GM12873 (cell line): ENCODE results near the gene E2F2.

ENCODE experiments used
- TF ChIP-seq, protein P1 (sequence below): IDR thresholded peaks from 2 replicates; pipeline ENCODE4 v1.5.1; 2012; ENCODE audit warnings: low read depth, mild to moderate bottlenecking, moderate library complexity, low read length, control low read depth; ENCODE audit not compliant: insufficient read depth; ENCODE audit errors: missing control alignments

The E2F2 gene

DNA sequence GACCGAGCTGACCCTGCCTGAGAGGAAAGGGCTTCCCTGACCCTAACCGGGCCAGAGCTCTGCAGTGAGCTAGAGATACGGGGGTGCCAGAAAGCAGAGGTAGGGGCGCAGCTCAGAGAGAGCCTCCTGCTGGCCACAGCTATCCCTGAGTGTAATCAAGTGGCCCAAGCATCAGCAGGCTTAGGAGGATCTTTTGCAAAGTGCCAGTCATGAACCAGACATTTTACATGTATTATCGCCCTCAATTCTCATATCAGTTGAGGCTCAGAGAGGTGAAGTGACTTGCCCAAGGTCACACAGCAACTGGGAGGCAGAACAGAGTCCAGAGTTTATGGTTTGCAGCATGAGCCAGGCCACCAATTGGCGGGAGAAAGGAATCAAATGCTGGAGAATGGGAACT, 35.3 kb upstream of the E2F2 start:
- TF ChIP-seq, protein P1, sequence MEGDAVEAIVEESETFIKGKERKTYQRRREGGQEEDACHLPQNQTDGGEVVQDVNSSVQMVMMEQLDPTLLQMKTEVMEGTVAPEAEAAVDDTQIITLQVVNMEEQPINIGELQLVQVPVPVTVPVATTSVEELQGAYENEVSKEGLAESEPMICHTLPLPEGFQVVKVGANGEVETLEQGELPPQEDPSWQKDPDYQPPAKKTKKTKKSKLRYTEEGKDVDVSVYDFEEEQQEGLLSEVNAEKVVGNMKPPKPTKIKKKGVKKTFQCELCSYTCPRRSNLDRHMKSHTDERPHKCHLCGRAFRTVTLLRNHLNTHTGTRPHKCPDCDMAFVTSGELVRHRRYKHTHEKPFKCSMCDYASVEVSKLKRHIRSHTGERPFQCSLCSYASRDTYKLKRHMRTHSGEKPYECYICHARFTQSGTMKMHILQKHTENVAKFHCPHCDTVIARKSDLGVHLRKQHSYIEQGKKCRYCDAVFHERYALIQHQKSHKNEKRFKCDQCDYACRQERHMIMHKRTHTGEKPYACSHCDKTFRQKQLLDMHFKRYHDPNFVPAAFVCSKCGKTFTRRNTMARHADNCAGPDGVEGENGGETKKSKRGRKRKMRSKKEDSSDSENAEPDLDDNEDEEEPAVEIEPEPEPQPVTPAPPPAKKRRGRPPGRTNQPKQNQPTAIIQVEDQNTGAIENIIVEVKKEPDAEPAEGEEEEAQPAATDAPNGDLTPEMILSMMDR = peak; percentile 27

DNA sequence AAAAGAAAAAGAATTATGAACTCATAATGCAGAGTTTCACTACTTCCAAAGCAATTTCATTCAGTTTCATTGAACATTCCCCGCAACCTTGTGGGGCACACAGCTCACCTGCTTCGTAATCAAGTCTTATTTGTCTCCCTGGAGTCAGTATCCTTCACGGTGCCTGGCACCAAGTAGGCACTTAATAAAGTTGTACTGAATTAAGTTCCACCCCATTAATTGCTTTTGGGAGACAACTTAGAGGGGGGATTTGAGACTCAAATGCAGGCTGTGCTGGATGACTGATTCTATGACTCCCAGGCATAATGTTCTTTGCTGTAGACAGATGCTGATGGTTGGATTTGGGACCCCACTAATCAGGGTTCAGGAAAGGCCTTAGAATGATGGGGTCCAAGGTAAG, 34.7 kb upstream of the E2F2 start:
- TF ChIP-seq, protein P1 = no peak

DNA sequence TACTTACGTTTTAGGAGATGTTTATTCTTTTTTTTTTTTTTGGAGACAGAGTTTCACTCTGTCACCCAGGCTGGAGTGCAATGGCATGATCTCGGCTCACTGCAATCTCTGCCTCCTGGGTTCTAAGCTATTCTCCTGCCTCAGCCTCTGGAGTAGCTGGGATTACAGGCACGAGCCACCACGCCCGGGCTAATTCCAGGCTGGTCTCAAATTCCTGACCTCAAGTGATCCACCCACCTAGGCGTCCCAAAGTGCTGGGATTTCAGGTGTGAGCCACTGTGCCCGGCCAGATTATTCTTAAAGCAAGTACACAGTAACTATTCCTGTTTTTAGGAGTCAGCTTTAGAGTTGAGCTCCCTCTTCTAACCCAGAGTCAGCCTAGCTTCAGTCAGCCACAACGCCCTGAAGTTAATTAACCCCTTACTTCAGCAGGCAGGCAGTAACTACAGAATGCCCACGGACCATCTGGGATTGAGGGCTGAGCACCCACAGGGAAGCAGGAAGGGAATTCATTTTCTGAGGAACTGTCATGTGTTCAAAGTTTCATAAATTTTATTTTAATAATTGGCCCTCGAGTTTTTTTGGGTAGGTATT, 33.6 kb upstream of the E2F2 start:
- TF ChIP-seq, protein P1 = no peak

DNA sequence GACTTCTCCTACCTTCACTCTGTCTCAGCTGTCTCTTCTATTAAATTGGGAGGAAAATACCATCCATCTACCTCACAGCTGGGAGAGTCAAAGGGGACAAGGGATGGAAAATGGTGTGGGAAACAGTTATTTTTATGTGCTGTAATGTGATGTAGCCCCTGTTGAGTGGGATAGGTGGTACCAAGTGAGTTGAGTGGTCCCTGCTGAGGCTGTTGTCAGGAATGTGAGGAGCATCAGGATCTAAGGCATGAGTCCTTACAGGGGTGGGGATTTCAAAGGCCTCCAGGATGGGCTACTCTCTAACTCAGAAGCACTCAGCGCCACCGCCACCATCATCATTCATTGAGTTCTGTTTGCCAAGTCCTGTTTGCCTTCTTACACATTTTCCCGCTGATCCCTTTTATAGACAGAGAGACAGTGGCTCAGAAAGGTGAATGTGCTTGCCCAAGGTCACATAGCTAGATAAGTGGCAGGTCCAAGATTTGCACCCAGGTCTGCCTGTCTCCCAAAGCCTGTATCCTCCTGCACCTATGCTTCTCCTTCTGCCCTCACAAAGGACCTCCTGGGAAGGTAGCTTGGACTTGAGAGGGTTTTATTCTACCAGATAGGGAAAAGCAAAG, 32.8 kb upstream of the E2F2 start:
- TF ChIP-seq, protein P1 = no peak

DNA sequence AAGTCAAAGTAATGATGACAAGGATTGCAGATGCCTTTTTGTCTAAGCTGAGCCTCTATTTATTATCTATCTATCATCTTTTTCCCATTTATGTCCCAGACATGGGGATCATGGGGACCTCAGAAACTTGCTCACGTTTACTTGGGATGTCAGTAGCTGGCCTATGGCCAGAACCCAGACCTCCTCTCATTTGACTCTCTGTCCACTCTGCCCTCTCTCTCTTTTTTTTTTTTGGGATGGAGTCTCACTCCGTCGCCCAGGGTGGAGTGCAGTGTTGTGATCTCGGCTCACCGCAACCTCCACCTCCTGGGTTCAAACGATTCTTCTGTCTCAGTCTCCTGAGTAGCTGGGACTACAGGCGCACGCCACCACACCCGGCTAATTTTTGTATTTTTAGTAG, 32.0 kb upstream of the E2F2 start:
- TF ChIP-seq, protein P1 = no peak

DNA sequence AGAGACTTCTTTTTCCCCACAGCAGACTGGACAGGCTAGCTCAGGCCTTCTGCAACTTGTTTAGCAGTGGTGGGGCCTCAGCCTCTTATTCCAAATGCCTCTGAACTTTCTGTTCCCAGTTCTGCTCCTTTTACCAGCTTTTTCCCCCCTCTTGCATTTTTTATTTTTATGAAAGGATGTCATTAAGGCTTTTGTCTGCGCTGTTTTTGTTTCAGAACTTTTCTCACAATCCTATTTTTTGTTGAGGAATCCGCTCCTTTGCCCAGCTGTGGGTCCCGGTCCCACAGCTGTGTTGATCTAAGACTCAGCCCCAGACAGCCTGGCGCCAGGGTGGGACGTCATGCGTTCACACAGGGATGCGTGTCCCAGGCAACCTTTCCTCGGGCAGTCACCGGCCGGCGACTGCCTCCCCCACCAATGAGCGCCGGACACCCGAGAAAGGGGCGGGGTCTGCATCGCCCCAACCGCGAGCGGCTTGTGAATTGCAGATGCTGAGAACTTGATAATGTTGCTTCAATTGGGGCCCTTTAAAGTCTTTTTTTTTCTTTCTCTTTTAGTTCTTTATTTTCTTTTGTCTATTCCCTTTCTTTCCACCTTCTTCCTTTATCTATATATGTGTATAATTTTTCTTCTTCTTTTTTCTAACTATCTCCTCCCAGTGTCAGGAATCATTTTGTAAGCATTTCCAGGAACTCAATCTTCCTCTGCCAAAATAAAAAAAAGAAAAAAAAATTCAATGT, 31.3 kb upstream of the E2F2 start:
- TF ChIP-seq, protein P1 = no peak

DNA sequence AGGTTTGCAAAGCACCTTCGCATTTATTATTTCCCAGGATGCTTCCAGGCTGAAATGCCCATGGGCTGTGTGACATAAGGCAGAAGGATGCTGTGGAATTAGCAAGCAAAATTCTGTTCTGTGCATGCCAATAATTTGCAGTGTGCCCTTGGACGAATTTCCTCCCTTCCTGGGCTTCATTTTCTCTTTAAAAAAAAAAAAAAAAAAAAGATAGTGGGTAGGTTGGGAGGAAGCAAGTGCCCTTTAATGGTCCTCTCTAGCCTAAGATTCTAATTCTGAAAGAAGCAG, 30.7 kb upstream of the E2F2 start:
- TF ChIP-seq, protein P1 = no peak
